ENCODE results near the gene CEACAM7. TPM values are rescaled to one million over a fixed set of nuclear protein-coding genes. Genes with fewer than 3 reads are reported as not detected.

The CEACAM7 gene
- total and polyA plus RNA-seq, 2 experiments from 2014 or later = not detected

- H3K4me1 ChIP-seq (ENCODE audit: low read depth) = no peaks in the 10 kb centered on the region
- no peak for TF ChIP-seq CTCF (IDR thresholded peaks at IDR 0.05; ENCODE audit: low read depth, low read length)
- no peak within 1 kb of the TSS for H3K27ac ChIP-seq
- no peaks in the 10 kb centered on the region for H3K27me3 ChIP-seq
- H3K36me3 ChIP-seq = no peaks in the 10 kb centered on the region
- DNase-seq (ENCODE audit: low read depth in 1 of 2, low spot score in 1 of 2) = no peak
- no peak within 1 kb of the TSS for H3K4me3 ChIP-seq
- H3K9me3 ChIP-seq (ENCODE audit: low read depth) = no peaks in the 10 kb centered on the region
Measured at GRCh38 chr19:41708481-41708880, 20.4 kb upstream of the CEACAM7 start, which contains the start of gene CEACAM5. Gene CEACAM5, plus strand, starts transcription at chr19:41708626. Its CDS starts 106 bp downstream, at chr19:41708732.

GRCh38 chr19:41707871-41708371 lies 19.9 kb upstream of the CEACAM7 start:
- no peaks in the 10 kb centered on the region for H3K9me3 ChIP-seq (ENCODE audit: low read depth)
- no peak overlapping the region for H3K4me3 ChIP-seq
- DNase-seq (ENCODE audit: low read depth in 1 of 2, low spot score in 1 of 2) = no peak
- no peaks in the 10 kb centered on the region for H3K36me3 ChIP-seq
- TF ChIP-seq CTCF (IDR thresholded peaks at IDR 0.05; ENCODE audit: low read depth, low read length) = no peak
- H3K27me3 ChIP-seq = no peaks in the 10 kb centered on the region
- H3K4me1 ChIP-seq (ENCODE audit: low read depth) = no peaks in the 10 kb centered on the region
- H3K27ac ChIP-seq = no peak overlapping the region

GRCh38 chr19:41707502-41707812 lies 19.4 kb upstream of the CEACAM7 start:
- H3K4me1 ChIP-seq (ENCODE audit: low read depth) = no peaks in the 10 kb centered on the region
- no peaks in the 10 kb centered on the region for H3K9me3 ChIP-seq (ENCODE audit: low read depth)
- H3K27me3 ChIP-seq = no peaks in the 10 kb centered on the region
- no peaks in the 10 kb centered on the region for H3K36me3 ChIP-seq
- no peak for DNase-seq (ENCODE audit: low read depth in 1 of 2, low spot score in 1 of 2)
- TF ChIP-seq CTCF (IDR thresholded peaks at IDR 0.05; ENCODE audit: low read depth, low read length) = no peak
- no peak overlapping the region for H3K27ac ChIP-seq
- no peak overlapping the region for H3K4me3 ChIP-seq

GRCh38 chr19:41706741-41707501 lies 18.9 kb upstream of the CEACAM7 start:
- no peaks in the 10 kb centered on the region for H3K9me3 ChIP-seq (ENCODE audit: low read depth)
- H3K27ac ChIP-seq = no peak overlapping the region
- peak; percentile 68 for TF ChIP-seq CTCF (IDR thresholded peaks at IDR 0.05; ENCODE audit: low read depth, low read length)
- H3K4me3 ChIP-seq = no peak overlapping the region
- no peaks in the 10 kb centered on the region for H3K27me3 ChIP-seq
- H3K36me3 ChIP-seq = no peaks in the 10 kb centered on the region
- H3K4me1 ChIP-seq (ENCODE audit: low read depth) = no peaks in the 10 kb centered on the region
- peak in 1 of 2 donors; percentile 30 for DNase-seq (ENCODE audit: low read depth in 1 of 2, low spot score in 1 of 2)

GRCh38 chr19:41705393-41706174 lies 17.5 kb upstream of the CEACAM7 start:
- H3K4me1 ChIP-seq (ENCODE audit: low read depth) = no peaks in the 10 kb centered on the region
- no peaks in the 10 kb centered on the region for H3K27me3 ChIP-seq
- peak in 1 of 2 donors; percentile 25 for DNase-seq (ENCODE audit: low read depth in 1 of 2, low spot score in 1 of 2)
- H3K9me3 ChIP-seq (ENCODE audit: low read depth) = no peaks in the 10 kb centered on the region
- no peak overlapping the region for H3K27ac ChIP-seq
- H3K4me3 ChIP-seq = no peak overlapping the region
- H3K36me3 ChIP-seq = no peaks in the 10 kb centered on the region
- TF ChIP-seq CTCF (IDR thresholded peaks at IDR 0.05; ENCODE audit: low read depth, low read length) = no peak

All from cardiac muscle cell (in vitro differentiated cells and primary cell).